Erythroblast (primary cell): Measurements from ENCODE around the gene CIZ1.

Experiments used
- GATA1 ChIP-seq: IDR thresholded peaks from 2 replicates; pipeline ENCODE4 v1.6.1; 2011; ENCODE audit warnings: low read depth, mild to moderate bottlenecking, control low read depth, low read length, moderate library complexity
- POLR2A ChIP-seq: IDR thresholded peaks from 2 replicates; pipeline ENCODE4 v1.6.1; 2011; ENCODE audit warnings: mild to moderate bottlenecking, low read length

DNA sequence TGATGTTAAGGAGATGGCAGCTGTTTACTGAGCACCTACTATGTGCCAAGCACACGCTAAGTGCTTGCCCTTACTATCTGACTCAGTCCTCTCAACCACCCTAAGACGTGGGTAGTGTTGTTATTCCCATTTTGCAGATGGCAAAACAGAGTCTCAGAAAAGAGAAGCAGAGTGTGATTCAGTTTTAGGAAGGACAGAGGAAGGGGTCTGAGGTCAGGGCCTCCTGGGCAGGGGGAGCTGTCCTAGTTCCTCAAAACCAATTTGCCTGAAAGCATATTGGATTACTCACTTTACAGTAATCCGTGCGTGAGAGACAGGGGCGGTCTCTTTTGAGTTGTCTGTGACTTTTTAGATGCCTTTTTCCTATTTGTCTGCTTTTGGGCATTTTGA is 35.0 kb upstream of the CIZ1 start:
- TF ChIP-seq POLR2A (no peak), GATA1 (no peak)
